NB4 (cell line): Measurements from ENCODE around the gene PCBP4.

ENCODE experiments used
- CTCF ChIP-seq: IDR thresholded peaks from one replicate; pipeline ENCODE4 v1.5.1; 2012; ENCODE audit warnings: low read depth, low read length
- POLR2A ChIP-seq: IDR thresholded peaks from 2 replicates; pipeline ENCODE4 v1.6.1; 2011; ENCODE audit warnings: mild to moderate bottlenecking; ENCODE audit not compliant: insufficient read length; ENCODE audit errors: extremely low read depth

- TF ChIP-seq CTCF = no peak
- no peak for TF ChIP-seq POLR2A
Measured at GRCh38 chr3:51955175-51955892, 11.9 kb downstream of the PCBP4 start, which contains the start of gene GPR62.
